Ascending aorta (tissue), 2 donors: Measurements from ENCODE around the gene HOXB3. TPM values are rescaled to one million over a fixed set of nuclear protein-coding genes. Genes with fewer than 3 reads are reported as not detected.

Experiments
- DNase-seq, 2 donors: peaks; one replicate each; pipeline ENCODE4 v3.0.0-alpha.2; 2019; ENCODE audit warnings: low spot score in 2 of 2
- H3K27ac ChIP-seq, 2 donors: fragments of 200-600 bp; sonication (generic); one replicate each; pipeline ENCODE4 v1.5.1; 2016 to 2017; ENCODE audit warnings: mild to moderate bottlenecking in 1 of 2
- H3K27me3 ChIP-seq: fragments of 200-600 bp; sonication (generic); one replicate; pipeline ENCODE4 v1.5.1; 2017
- H3K36me3 ChIP-seq, 2 donors: fragments of 200-600 bp; sonication (generic); one replicate each; pipeline ENCODE4 v1.5.1; 2016
- H3K4me1 ChIP-seq, 2 donors: fragments of 200-600 bp; sonication (generic); one replicate each; pipeline ENCODE4 v1.5.1; 2016 to 2017; ENCODE audit warnings: mild to moderate bottlenecking in 1 of 2
- H3K4me3 ChIP-seq, 2 donors: fragments of 200-600 bp; sonication (generic); one replicate each; pipeline ENCODE4 v1.5.1; 2016 to 2017; ENCODE audit warnings: mild to moderate bottlenecking in 1 of 2
- H3K9me3 ChIP-seq, 2 donors: fragments of 200-600 bp; sonication (generic); one replicate each; pipeline ENCODE4 v1.5.1; 2016
- intact Hi-C: fragments of 100-400 bp; cut with DNase I; formaldehyde crosslinking; loops from one replicate; pipeline ENCODE4 v1.15.1; 2023
- total RNA-seq: library from RNA; depleted of rRNA; stranded (reverse); fragments of >200 nt; gene quantifications from one replicate; pipeline ENCODE4 v1.1.0, GENCODE V29; 2016
- TF ChIP-seq, protein P1 (sequence below), 3 experiments: fragments of 200-600 bp in 2 of 3; fragments of 450-650 bp in 1 of 3; sonication (generic) in 2 of 3; IDR thresholded peaks; one replicate each; pipeline ENCODE4 v1.5.1; 2016 to 2019; ENCODE audit warnings: antibody characterized with exemption in 3 of 3, mild to moderate bottlenecking in 1 of 3, moderate library complexity in 1 of 3

Gene HOXB3
- total RNA-seq, 1 donor from 2014 or later: 19.3 TPM

DNA sequence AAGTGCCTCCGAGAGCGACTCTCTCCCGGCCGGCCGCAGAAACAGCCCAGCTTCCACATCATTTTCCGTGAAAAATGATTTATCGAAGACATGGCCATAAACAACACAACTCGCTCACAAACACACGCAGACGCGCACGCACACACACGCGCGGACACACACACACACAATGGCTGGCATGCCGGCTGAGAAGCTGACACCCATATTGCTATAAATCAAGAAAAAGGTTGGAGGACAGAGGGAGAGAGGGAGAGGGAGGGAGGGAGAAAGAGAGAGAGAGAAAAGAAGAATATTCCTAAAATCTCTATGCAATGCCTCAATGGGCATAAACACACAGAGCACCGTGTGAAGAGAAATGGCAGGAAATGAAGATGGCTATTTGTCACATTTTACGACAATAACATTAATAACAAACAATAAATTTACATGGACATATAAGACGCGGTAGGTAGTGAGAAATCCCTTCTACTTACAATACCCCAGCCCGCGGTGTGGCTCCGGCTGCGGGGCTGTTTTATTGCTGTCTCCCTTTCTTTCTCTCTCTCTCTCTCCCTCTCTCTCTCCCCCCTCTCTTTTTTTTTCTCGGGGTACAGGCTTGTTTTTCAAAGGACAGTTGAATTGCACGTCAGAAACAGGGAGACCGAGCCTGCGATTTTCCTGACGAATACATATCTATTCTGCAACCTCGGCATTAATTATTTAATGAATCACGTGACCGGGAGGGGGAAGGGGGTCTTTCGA, 21.4 kb downstream of the HOXB3 start:
- H3K27me3 ChIP-seq: no peaks in the 10 kb centered on the region
- H3K27ac ChIP-seq: peak overlapping the region; percentile 93 to 97
- TF ChIP-seq, protein P1, sequence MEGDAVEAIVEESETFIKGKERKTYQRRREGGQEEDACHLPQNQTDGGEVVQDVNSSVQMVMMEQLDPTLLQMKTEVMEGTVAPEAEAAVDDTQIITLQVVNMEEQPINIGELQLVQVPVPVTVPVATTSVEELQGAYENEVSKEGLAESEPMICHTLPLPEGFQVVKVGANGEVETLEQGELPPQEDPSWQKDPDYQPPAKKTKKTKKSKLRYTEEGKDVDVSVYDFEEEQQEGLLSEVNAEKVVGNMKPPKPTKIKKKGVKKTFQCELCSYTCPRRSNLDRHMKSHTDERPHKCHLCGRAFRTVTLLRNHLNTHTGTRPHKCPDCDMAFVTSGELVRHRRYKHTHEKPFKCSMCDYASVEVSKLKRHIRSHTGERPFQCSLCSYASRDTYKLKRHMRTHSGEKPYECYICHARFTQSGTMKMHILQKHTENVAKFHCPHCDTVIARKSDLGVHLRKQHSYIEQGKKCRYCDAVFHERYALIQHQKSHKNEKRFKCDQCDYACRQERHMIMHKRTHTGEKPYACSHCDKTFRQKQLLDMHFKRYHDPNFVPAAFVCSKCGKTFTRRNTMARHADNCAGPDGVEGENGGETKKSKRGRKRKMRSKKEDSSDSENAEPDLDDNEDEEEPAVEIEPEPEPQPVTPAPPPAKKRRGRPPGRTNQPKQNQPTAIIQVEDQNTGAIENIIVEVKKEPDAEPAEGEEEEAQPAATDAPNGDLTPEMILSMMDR (IDR thresholded peaks at IDR 0.05): no peak
- peak overlapping the region; percentile 35 to 75 for H3K4me3 ChIP-seq
- H3K9me3 ChIP-seq: no peaks in the 10 kb centered on the region
- no peaks in the 10 kb centered on the region for H3K36me3 ChIP-seq
- DNase-seq: no peak
- peaks cover 2 to 79% of the 10 kb centered on the region in 2 donors for H3K4me1 ChIP-seq
- intact Hi-C loops: no loop called here

DNA sequence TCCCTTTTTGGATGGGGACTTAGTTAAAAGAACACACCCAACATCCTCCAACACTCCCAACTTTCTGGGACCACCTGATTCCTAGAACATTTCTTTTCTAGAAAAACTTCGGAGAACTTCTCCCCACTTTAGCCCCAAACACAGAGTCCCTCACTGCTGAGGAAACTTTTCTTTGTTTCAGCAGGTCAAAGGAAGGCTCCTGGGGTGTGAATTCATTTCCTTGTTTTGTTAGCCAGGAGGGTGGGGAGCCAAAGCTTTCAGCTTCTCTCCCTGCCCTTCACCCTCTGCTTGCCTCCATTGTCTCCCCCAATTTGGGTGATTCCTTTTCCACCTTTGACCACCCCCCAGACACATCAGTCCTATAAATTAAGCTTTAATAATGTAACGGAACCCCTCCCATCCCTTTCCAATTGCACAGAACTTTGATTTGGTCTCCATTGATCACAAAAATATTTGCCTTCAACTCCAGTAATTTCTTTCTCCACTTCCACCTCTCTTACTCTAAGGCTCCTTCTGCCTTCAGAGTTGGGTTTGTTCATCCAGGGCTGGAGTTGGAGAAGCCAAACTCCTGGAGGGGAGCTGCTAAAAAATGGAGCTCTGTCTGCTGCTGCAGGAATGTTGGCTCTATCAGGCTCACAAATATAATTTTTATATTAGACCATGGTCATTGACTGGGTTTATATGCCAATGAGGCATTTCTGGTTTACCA, 22.2 kb downstream of the HOXB3 start:
- DNase-seq: no peak
- TF ChIP-seq, protein P1 (IDR thresholded peaks at IDR 0.05): no peak
- H3K36me3 ChIP-seq: no peaks in the 10 kb centered on the region
- H3K4me3 ChIP-seq: peak overlapping the region in 1 of 2 donors; percentile 75
- H3K9me3 ChIP-seq: no peaks in the 10 kb centered on the region
- H3K4me1 ChIP-seq: peaks cover 2 to 77% of the 10 kb centered on the region in 2 donors
- no peaks in the 10 kb centered on the region for H3K27me3 ChIP-seq
- peak overlapping the region; percentile 93 to 97 for H3K27ac ChIP-seq
- intact Hi-C loops: no loop called here

DNA sequence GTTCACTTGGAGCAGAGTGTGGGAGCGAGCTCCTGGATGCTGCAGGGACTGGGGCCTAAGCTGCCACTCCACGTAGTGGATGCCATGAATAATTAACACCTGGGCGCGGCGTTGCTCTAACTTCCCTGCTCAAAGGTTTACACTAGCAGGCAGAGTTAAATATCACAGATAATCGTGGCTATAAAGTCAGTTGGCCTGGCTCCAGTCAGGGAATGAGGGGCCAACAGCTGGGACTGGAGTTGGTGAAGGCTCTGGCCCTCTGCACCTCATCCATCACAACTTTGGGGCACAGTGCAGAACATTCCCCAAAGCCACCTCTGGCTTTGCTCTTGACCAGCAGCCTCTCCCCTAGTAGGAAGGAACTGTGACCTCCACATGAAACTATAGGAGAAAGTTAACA, 22.8 kb downstream of the HOXB3 start:
- intact Hi-C loops: no loop called here
- TF ChIP-seq, protein P1 (IDR thresholded peaks at IDR 0.05): no peak
- no peak for DNase-seq
- no peaks in the 10 kb centered on the region for H3K9me3 ChIP-seq
- H3K27me3 ChIP-seq: no peaks in the 10 kb centered on the region
- H3K36me3 ChIP-seq: no peaks in the 10 kb centered on the region
- peaks cover 2 to 74% of the 10 kb centered on the region in 2 donors for H3K4me1 ChIP-seq
- no peak overlapping the region for H3K4me3 ChIP-seq
- H3K27ac ChIP-seq: peak overlapping the region; percentile 58 to 97

DNA sequence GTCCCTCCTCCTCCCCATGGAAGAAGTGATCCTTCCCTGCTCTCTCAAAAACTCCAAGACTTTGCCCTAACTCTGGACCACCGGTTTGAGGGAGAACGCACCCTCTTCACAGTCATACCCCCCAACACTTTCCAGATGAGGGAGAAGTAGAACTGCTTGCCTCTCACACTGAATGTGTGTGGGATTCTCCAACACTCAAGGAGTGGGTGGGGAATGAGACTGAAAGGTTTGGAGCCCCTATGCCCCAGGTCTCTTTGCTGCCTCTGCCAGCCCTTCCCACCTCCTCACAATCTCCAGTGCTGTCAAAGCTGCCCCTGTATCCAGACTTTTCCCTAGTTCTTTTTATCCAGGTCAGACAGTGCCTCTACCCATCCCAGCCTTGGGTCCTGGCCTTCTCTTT, 23.3 kb downstream of the HOXB3 start:
- no peak for DNase-seq
- Histone ChIP-seq H3K4me1 (peaks cover 2 to 74% of the 10 kb centered on the region in 2 donors), H3K36me3 (no peaks in the 10 kb centered on the region), H3K27me3 (no peaks in the 10 kb centered on the region), H3K9me3 (no peaks in the 10 kb centered on the region), H3K27ac (peak overlapping the region; percentile 58 to 97), H3K4me3 (no peak overlapping the region)
- TF ChIP-seq, protein P1 (IDR thresholded peaks at IDR 0.05): no peak
- intact Hi-C loops: no loop called here

DNA sequence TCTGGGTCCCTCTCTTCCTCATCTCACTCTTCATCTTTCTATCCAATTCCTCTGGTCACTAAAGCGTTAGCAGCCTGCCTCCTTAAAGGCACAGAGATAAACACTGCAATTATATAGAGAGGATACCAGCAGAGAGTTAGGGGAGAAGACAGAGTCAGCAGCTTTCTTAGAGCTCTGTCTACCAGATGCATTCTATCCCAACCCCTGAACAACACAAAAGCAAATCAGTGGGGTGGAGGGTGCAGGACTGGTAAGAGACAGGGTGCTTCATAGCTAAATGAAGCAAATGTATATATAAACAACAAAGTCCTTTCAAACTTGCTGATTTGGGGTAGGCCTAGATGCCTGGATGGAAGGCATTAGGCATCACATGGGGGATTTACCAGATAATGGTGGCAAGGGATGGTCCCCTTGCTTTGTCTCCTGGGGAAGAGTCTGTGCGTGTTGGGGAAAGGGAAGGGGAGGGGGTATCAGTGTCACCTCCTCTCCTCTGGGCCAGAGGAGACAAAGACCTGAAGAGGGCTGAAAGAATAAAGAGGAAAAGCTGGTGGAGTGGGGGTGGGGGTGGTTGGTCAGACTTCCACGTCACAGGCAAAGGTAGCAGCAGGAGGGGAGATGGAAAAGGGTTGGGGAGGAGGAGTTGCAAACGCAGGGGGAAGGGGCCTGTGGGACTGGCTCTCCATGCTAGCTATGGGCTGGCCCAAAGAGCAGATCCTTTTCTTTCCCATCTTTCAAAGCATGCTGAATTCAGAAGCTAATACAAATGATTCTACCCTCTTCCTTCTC, 23.9 kb downstream of the HOXB3 start:
- Histone ChIP-seq H3K27ac (peak overlapping the region; percentile 74 to 97), H3K4me3 (no peak overlapping the region), H3K4me1 (peaks cover 2 to 73% of the 10 kb centered on the region in 2 donors), H3K9me3 (no peaks in the 10 kb centered on the region), H3K36me3 (no peaks in the 10 kb centered on the region), H3K27me3 (no peaks in the 10 kb centered on the region)
- TF ChIP-seq, protein P1 (IDR thresholded peaks at IDR 0.05): no peak
- intact Hi-C loops: no loop called here
- DNase-seq: no peak
